Omental fat pad (tissue), 4 donors: ENCODE measurements around the gene TPCN2. TPM values are rescaled to one million over a fixed set of nuclear protein-coding genes. Genes with fewer than 3 reads are reported as not detected.

Source experiments
- ATAC-seq: fragments of 150-250 bp; one replicate; pipeline ENCODE4 v1.9.1; 2016; ENCODE audit warnings: mild to moderate bottlenecking, moderate library complexity; ENCODE audit not compliant: low FRiP score
- DNase-seq: peaks from one replicate; pipeline ENCODE4 v3.0.0-alpha.2; 2019; ENCODE audit warnings: low spot score
- total RNA-seq, 4 donors: library from RNA; depleted of rRNA; stranded (reverse); fragments of >200 nt; gene quantifications; one replicate each; pipeline ENCODE4 v1.1.0, GENCODE V29; 2016
- TF ChIP-seq, protein P1 (sequence below), 3 donors: fragments of 450-650 bp; IDR thresholded peaks; one replicate each; pipeline ENCODE4 v1.5.1; 2016 to 2017; ENCODE audit warnings: antibody characterized with exemption in 3 of 3, mild to moderate bottlenecking in 3 of 3, moderate library complexity in 2 of 3

Gene TPCN2
- total RNA-seq, 4 donors from 2014 or later = 11.8 to 23.3 (median 15.4) TPM

DNA sequence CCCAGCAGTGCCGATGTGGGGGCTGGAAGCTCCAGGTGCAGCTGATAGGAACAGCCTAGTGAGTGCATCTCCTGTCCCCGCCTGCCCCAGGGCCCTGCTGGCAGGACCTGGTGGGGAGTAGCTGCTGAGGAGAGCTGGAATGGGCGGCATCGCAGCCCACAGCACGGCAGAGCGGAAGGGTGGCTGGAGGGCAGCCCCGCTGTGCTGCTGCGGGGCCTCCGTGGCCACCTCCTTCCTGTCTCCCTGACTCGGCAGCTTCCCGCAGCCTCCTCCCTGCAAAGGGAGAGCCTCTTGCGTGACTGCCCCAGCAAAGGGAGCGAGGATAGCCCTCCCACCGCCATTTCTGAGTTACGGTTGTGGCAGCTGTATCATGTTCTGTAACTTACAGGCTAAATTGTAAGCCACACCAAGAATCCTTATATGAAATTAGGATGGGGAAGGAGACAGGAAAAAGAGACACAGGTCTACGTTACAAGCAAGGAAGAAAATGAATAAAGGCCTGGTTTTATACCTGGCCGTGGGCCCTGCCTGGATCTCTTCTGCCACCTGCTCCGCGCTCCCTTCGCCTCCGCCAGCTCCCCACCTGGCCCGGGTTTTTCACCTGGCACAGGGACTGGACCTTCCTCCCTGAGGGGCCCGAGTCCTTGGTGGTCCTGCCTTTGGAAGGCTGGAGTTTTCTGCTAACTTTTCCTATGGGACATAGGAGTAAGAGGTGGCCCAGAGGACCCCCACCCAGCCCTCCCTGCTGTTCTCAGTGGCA lies 10.0 kb downstream of the TPCN2 start:
- ATAC-seq (no peak), DNase-seq (no peak)
- TF ChIP-seq, protein P1, sequence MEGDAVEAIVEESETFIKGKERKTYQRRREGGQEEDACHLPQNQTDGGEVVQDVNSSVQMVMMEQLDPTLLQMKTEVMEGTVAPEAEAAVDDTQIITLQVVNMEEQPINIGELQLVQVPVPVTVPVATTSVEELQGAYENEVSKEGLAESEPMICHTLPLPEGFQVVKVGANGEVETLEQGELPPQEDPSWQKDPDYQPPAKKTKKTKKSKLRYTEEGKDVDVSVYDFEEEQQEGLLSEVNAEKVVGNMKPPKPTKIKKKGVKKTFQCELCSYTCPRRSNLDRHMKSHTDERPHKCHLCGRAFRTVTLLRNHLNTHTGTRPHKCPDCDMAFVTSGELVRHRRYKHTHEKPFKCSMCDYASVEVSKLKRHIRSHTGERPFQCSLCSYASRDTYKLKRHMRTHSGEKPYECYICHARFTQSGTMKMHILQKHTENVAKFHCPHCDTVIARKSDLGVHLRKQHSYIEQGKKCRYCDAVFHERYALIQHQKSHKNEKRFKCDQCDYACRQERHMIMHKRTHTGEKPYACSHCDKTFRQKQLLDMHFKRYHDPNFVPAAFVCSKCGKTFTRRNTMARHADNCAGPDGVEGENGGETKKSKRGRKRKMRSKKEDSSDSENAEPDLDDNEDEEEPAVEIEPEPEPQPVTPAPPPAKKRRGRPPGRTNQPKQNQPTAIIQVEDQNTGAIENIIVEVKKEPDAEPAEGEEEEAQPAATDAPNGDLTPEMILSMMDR (IDR thresholded peaks at IDR 0.05) = no peak

DNA sequence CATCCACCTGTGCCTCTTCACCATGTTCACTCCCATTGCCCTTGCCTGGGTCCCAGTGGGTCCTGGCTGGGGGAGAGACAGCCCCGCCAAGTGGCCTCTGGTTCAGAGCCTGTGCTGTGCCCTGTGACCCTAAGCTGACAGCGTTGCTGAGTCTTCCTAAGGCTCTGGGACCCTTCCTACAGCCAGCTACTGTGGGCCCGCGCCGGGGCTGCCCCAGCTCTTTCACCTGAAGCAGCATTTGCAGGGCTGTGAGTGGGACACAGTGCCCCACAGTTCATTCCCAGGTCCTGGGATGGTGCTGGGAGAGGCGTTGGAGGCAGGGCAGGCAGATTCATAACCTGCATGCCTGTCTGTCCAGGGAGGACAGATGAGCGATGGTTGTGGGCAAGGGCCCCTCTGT lies 10.7 kb downstream of the TPCN2 start:
- no peak for ATAC-seq
- DNase-seq = no peak
- TF ChIP-seq, protein P1 (IDR thresholded peaks at IDR 0.05) = no peak

DNA sequence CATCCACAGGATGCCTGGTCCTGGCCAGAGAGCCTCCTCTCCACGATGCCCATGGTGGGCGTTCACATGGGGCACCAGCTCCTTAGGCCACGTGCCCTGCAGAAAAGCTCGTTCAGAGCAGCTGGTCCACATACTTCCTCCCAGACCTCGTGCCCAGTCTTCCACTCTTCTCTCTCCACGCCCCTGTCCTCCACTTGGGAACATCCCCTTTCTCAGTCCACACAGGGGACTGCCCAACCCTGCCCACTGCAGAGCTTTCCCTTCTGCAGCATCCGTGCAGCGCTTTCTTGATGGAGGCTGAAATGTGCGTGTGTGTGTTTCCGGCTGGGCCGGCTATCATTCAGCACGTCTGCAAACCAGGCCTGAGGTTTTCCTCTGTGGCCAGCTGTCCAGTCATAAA lies 11.3 kb downstream of the TPCN2 start:
- ATAC-seq = no peak
- TF ChIP-seq, protein P1 (IDR thresholded peaks at IDR 0.05) = no peak
- DNase-seq = no peak

DNA sequence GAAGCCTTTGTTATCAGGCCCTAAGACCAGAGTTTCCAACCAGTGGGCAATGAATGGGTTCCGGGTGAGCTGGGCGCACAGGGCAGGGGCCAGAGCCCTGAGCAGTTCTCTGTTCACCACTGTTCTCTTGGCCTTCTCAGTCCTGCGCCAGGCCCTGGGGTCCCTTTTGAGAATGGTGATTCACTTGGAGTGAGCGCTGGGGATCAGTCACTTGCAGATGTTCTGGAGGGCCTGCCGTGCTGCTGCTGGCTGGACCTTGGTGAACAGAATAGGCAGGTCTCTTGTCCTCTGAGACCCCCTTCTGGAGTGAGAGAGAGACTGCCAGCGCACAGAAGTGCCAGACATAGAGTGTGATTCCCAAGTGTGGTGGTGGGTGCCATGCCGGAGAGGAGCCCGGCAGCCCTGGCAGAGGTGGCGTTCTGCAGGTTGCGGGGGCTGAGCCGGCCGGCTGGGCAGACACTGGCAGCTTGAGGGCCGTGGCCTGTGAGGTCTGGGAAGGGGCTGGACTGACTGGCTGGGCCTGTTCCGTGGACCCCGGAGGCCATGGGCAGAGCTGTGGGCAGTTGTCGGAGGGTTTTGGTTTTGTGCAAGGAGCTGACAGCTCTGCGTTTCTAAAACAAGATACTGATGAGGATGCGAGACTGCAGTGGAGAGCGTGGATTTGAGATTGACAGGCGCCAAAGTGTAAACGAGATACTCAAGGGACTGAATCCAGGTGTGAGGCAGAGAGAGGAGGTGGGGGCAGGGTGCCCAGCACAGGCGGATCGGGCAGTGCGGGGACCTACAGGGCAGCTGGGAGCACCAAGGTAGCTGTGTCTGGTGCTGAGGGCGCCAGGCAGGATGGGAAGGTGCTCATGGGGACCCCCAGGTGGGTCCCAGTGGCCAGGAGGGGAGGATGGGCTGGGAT lies 12.3 kb downstream of the TPCN2 start:
- no peak for DNase-seq
- no peak for ATAC-seq
- TF ChIP-seq, protein P1 (IDR thresholded peaks at IDR 0.05) = no peak

DNA sequence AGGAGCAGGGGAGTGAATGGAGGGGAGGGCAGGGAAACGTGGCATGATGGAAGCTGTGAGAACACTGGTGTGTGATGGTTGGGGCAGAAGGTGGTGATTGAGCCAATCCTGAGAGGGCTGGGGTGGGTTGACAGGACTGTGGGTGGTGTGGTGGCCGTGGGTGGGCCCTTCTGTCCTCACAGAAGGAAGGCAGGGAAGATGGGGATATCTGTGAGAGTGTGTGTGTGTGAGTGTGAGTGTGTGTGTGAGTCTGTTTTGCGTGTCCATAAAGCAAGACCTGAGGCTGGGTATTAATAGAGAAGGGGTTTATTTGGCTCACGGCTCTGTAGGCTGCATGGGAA lies 13.0 kb downstream of the TPCN2 start:
- TF ChIP-seq, protein P1 (IDR thresholded peaks at IDR 0.05) = no peak
- DNase-seq = no peak
- ATAC-seq = no peak

DNA sequence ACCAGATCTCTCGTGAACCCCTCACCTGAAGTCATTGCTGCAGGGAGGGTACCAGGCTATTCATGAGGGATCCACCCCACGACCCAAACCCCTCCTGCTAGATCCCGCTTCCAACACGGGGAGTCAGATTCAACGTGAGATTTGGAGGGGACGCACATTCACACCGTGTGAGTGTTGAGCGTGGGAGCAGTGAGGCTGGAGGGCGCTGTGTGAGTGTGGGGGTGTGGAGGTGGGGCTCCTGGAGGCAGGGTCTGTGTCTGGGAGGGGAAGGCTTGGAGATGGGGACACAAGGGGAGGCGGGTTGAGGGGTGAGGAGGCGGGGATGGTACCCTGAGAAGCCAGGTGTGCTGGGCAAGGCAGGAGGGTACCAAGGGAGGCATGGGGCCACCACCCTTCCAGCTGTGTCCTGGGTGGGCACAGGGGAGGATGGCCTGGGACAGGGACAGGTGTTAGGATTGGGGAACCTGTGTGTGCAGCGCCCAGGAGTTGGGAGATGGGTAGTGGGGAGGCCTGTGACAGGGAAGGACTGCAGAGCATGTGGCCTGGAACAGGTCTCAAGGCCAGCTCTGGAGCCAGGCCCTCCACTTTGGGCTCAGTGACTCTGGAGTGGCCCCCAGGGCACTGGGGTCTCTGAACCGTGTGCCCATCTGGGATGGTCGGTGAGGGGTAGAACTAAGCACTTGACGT lies 13.6 kb downstream of the TPCN2 start:
- TF ChIP-seq, protein P1 (IDR thresholded peaks at IDR 0.05) = no peak
- ATAC-seq (no peak), DNase-seq (no peak)
